ENCODE measurements around the gene CS. TPM values are rescaled to one million over a fixed set of nuclear protein-coding genes. Genes with fewer than 3 reads are reported as not detected.

The CS gene
- polyA plus RNA-seq, 1 of the 3 experiments (the other 2 are of a cell fraction) = 121 TPM

- peak; percentile 94 for TF ChIP-seq ELF1 (IDR thresholded peaks at IDR 0.05)
- TF ChIP-seq RXRA (IDR thresholded peaks at IDR 0.05; ENCODE audit: borderline replicate concordance, low read depth) = no peak
- peak; percentile 84 for TF ChIP-seq CHD2 (IDR thresholded peaks at IDR 0.05; ENCODE audit: low read length, partially characterized antibody)
- peak; percentile 67; the same call in 1 of the 2 replicates for TF ChIP-seq MAX (IDR thresholded peaks at IDR 0.05; ENCODE audit: low read depth)
- TF ChIP-seq FOXJ3 (CRISPR knock-in tag; IDR thresholded peaks at IDR 0.05) = no peak; the same call in 1 of the 2 replicates
- TF ChIP-seq SMC3 (IDR thresholded peaks at IDR 0.05; ENCODE audit: low read depth, low read length) = peak; percentile 62
- TF ChIP-seq MXI1 (IDR thresholded peaks at IDR 0.05; ENCODE audit: low read depth, low read length) = peak; percentile 82; the same call in 1 of the 2 replicates
- peak; percentile 45; the same call in 1 of the 2 replicates for TF ChIP-seq USF1 (IDR thresholded peaks at IDR 0.05; ENCODE audit: borderline replicate concordance, low read depth)
- peak; percentile 89 for TF ChIP-seq CTCF (IDR thresholded peaks at IDR 0.05)
- no peak; the same call in 1 of the 2 replicates for TF ChIP-seq RCOR1 (IDR thresholded peaks at IDR 0.05; ENCODE audit: low read length)
- peak; percentile 12; the same call in 1 of the 2 replicates for TF ChIP-seq REST (IDR thresholded peaks at IDR 0.05; ENCODE audit: low read depth, low read length)
- no peak for TF ChIP-seq EZH2phosphoT487 (IDR thresholded peaks at IDR 0.05; ENCODE audit: borderline replicate concordance, low read depth)
- no peak for TF ChIP-seq GATA2 (CRISPR knock-in tag; IDR thresholded peaks at IDR 0.05)
- 0 out of 2 replicates have a peak, but pooled peaks have one; percentile 11 for TF ChIP-seq MEF2A (IDR thresholded peaks at IDR 0.05; ENCODE audit: borderline replicate concordance, low read depth)
- TF ChIP-seq NFIC (IDR thresholded peaks at IDR 0.05; ENCODE audit: borderline replicate concordance) = peak; percentile 53
- peak; percentile 86 for TF ChIP-seq GABPA (IDR thresholded peaks at IDR 0.05; ENCODE audit: low read depth)
- TF ChIP-seq FOSL2 (IDR thresholded peaks at IDR 0.05; ENCODE audit: borderline replicate concordance, low read depth) = no peak
- TF ChIP-seq EP300 (IDR thresholded peaks at IDR 0.05; ENCODE audit: borderline replicate concordance in 1 of 2, low read depth in 1 of 2, low read length in 1 of 2) = no peak; a peak in 1 of 4 replicates
- peak; percentile 68 for TF ChIP-seq IRF3 (IDR thresholded peaks at IDR 0.05; ENCODE audit: low read depth, low read length)
These were observed 75.9 kb downstream of the CS start, which contains the start of gene NABP2 (continued) for GRCh38 chr12:56224102-56224701.

All from SK-N-SH (cell line).